ENCODE measurements around the gene PIP4K2C.
"Not testable (repeated sequence)": the region's sequence is repeated elsewhere in the genome, so short reads cannot be mapped to it uniquely, and the experiment has no call there.

Gene PIP4K2C

DNA sequence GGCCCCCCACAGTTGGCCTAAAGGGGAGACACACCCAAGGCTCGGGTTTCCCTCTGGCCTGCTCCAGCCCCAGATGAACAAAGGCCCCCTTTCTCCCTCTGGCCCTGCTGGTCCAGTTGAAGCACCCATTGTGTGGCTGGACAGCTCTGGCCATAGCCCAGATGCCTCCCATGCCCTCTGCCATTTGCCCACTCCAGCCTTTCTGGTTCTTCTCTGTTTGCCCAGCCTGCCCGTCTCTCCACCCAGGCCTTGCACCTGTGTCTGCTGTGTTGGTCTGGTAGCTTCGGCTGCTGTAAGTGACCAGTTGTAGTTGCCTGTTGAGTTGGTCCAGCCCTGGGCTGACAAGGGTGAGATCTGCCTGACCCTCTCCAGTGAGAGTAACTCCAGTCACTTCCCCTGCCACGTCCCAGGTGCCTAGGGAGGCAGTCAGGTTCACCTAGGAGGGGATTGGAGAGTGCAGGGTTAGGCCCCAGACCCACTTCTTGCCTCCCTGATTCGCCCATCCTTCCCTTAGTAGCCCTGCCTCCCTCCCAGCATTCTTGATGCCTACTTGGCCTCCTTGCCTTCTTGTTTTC lies 39.0 kb downstream of the PIP4K2C start:
- no peak overlapping the region for H3K27ac ChIP-seq
- DNase-seq (ENCODE audit: low read depth, low spot score): no peak

DNA sequence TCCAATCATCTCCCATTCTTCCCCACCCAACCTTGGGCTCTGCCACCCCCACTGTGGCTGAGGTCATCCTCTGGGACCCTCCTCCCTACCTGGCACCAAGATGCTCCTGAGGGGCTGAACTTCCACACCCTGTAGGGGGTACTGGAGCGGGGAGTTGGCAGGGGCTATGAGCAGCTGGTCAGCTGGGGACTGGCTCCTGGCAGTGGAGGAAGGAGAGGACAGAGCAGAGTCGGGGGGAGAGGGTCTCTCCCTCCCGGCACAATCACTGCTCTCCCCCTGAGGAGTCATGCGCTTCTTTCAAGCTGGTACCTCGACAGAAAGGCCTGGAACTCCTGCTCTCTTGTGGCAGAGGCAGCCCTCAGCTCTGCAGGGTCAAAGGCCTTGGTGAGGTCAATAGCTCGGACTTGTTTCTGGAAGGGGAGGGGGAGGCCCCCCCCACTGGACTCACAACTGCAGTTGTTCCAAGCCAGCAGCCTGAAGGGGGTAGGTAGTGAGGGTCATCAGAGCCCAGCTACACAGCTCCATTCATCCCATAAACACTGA lies 40.0 kb downstream of the PIP4K2C start:
- no peak overlapping the region for H3K27ac ChIP-seq
- no peak for DNase-seq (ENCODE audit: low read depth, low spot score)

GRCh38 chr12:57631566-57632072 lies 40.6 kb downstream of the PIP4K2C start:
- H3K27ac ChIP-seq: no peak overlapping the region
- DNase-seq (ENCODE audit: low read depth, low spot score): no peak

DNA sequence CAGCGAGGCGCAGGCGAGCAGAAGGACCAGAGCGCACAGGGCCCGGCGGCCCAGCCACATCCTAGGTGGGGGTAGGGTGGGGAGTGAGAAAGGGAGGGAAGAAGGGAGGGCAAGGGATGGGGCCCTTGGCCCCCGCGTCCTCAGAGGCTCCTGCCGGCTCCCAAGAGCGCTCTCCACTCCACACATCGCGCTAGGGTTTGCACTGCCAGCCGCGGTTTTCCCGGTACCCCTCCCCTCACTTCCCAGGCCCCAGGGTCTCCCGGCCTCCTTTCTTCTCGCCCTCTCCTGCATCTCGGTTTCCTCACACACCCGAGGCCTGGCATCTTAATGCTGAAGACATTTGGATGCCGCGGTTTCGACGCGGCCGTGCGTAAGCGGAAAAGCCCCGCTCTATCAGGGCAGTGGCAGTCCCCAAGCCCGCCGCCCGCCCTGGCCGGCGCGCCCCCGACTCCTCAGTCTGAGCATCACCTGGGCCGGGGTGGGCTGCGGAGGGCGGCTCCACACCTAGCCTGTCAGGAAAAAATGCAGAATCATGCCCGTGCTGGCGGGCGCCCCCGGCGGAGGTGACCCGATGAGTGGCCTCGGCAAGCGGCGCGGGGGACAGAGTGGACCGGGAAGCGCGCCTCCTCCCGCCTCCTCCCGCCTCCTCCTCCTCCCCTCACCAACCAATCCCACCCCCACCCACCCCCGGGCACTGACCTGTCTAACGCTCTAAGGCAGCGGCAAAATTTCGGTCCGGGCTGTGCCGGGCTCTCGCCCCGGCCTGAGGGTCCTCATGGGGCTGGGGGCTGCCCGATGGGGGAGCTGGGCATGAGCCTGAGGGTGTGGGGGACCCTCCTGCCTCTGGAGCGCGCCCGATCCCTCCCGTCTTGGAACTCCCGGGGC lies 41.3 kb downstream of the PIP4K2C start:
- DNase-seq (ENCODE audit: low read depth, low spot score): no peak
- H3K27ac ChIP-seq: no peak overlapping the region

- no peak within 1 kb of the TSS for H3K27ac ChIP-seq
- DNase-seq (ENCODE audit: low read depth, low spot score): no peak
Measured at GRCh38 chr12:57632958-57633840, 42.2 kb downstream of the PIP4K2C start, which contains the start of gene B4GALNT1. Gene B4GALNT1, minus strand, starts transcription at chr12:57633201. Its CDS starts 1,069 bp downstream, at chr12:57632132.

- not testable (repeated sequence) for DNase-seq (ENCODE audit: low read depth, low spot score); H3K27ac ChIP-seq
Measured at GRCh38 chr12:57636731-57637130, 45.7 kb downstream of the PIP4K2C start.

- no peak overlapping the region for H3K27ac ChIP-seq
- no peak for DNase-seq (ENCODE audit: low read depth, low spot score)
Measured at GRCh38 chr12:57637364-57637763, 46.4 kb downstream of the PIP4K2C start.

DNA sequence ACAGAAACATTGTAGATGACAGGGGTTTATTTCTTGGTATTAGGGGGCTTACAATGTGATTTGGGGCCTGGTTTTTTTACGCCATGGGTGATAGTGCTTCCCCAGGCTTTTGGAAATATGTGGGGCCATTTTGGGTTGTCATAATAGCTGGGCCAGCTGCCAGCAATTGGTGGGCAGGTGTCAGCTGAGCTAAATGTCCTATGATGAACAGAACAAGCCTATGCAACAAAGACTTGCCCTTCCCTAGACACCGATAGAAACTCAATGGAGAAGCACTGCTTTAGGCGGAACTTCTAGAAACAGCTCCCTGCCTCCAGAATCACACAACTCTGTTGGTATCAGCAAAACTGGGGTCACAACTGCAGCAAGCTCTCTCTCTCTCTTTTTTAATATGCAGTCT lies 47.1 kb downstream of the PIP4K2C start:
- no peak for DNase-seq (ENCODE audit: low read depth, low spot score)
- no peak overlapping the region for H3K27ac ChIP-seq

DNA sequence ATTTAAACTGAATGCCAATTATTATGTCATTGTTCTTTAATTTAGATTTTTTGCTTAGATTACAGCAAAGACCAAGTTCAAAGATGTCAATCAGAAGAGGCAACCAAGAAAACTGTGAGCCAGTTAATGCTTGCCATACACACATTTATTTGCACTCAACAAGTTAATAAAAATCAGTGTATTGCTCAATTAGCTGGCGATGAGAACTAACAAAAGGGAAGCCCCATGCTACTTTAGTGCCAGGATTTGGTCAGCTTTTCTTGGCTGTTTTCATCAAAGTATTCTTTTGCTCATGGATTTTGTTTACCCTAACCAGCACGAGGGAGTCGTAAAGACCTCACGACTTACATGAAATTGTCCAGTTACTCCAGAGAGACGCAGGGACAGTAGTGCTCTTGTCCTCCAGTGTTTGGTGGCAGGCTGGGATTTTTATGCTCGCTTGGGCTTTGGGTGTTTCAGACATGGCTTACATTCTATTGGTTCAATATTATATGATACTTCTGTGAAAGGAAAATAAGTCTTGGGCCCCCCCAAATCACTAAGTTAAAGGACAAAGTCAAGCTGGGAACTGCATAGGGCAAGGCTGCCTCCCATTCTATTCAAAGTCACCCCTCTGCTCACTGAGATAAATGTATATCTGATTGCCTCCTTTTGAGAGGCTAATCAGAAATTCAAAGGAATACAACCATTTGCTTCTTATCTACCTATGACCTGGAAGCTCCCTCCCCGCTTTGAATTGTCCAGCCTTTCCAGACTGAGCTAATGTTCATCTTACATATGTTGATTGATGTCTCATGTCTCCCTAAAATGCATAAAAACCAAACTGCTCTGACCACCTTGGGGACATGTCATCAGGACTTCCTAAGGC lies 49.4 kb downstream of the PIP4K2C start:
- H3K27ac ChIP-seq: no peak overlapping the region

DNA sequence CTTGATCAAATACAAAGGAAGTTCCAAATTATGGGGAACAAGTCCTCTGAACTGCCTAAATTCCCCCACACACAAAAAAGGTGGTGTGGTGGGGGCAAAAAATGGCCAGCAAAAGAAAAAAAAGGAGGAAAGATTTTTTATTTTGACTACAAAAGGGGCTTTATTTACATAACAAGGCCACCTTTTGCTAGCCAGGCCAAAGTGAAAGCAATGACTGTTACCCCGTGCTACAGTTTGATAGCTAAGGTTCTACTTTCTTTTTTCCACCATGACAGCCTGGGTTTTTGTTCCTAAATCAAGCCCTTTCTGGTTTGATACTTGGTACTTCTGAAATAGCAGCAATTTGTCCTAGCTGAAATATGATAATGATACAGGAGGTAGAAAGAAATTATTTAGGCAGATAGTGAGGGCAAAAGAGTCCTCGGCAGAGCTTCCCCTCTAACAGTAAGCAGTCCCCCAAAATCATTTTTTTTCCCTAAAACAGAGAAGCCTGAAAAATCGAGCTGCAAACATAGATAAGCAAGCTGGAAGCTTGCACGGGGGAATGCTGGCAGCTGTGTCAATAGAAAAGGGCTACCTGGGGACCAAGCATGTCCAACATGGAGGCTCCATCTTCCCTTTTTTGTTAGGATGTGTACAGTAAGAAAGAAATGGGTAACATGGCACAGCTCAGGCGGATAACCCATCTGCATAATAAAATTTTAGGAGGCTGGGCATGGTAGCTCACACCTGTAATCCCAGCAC lies 50.9 kb downstream of the PIP4K2C start:
- no peak overlapping the region for H3K27ac ChIP-seq
- DNase-seq (ENCODE audit: low read depth, low spot score): no peak

More for the DNA sequence above, 49.4 kb downstream of the PIP4K2C start:
- DNase-seq (ENCODE audit: low read depth, low spot score): no peak

- not testable (repeated sequence) for DNase-seq (ENCODE audit: low read depth, low spot score); H3K27ac ChIP-seq
Measured at GRCh38 chr12:57645990-57646658, 55.1 kb downstream of the PIP4K2C start.

- H3K27ac ChIP-seq; DNase-seq (ENCODE audit: low read depth, low spot score): not testable (repeated sequence)
Measured at GRCh38 chr12:57646659-57647049, 55.7 kb downstream of the PIP4K2C start.
